DMS114 treated with DMSO at 0.1 percent for 48 hours (cell line): Measurements from ENCODE around the gene TAF6.

ENCODE experiments used
- DNase-seq: peaks from one replicate; lab custom pipeline; 2025; ENCODE audit not compliant: unreplicated experiment; lab: John Stamatoyannopoulos, UW

Gene TAF6

GRCh38 chr7:100075418-100075817 is 43.7 kb downstream of the TAF6 start:
- DNase-seq, result no peak

- DNase-seq, result no peak
These were observed 44.3 kb downstream of the TAF6 start for GRCh38 chr7:100074841-100075240.

- no peak for DNase-seq
These were observed 46.7 kb downstream of the TAF6 start for GRCh38 chr7:100072462-100072861.

GRCh38 chr7:100071018-100071723 is 48.0 kb downstream of the TAF6 start:
- no peak for DNase-seq

GRCh38 chr7:100069991-100070390 is 49.2 kb downstream of the TAF6 start:
- DNase-seq, result no peak

- DNase-seq, result no peak
These were observed 52.2 kb downstream of the TAF6 start for GRCh38 chr7:100066953-100067352.

- DNase-seq, result no peak
These were observed 53.5 kb downstream of the TAF6 start for GRCh38 chr7:100065452-100066186.

- DNase-seq, result no peak
These were observed 55.0 kb downstream of the TAF6 start for GRCh38 chr7:100064162-100064561.

GRCh38 chr7:100063376-100063775 is 55.8 kb downstream of the TAF6 start:
- DNase-seq, result no peak

GRCh38 chr7:100061518-100062193 is 57.5 kb downstream of the TAF6 start:
- no peak for DNase-seq

- DNase-seq, result no peak
These were observed 59.9 kb downstream of the TAF6 start for GRCh38 chr7:100059251-100059739.
